Dermis blood vessel endothelial cell (primary cell): ENCODE results near the gene AKAP7. TPM values are rescaled to one million over a fixed set of nuclear protein-coding genes. Genes with fewer than 3 reads are reported as not detected.
"Not testable (repeated sequence)": the region's sequence is repeated elsewhere in the genome, so short reads cannot be mapped to it uniquely, and the experiment has no call there.

ENCODE experiments used
- DNase-seq: peaks from one replicate; pipeline ENCODE4 v3.0.0; 2010
- total RNA-seq: library from RNA; depleted of rRNA; stranded (reverse); fragments of >200 nt; gene quantifications from 2 replicates; pipeline ENCODE4 v1.2.3, GENCODE V29; 2014

The AKAP7 gene
- total RNA-seq: 2.6 and 3.1 TPM in 2 replicates

- peak; percentile 72 for DNase-seq
These were observed at the start of gene AKAP7 for GRCh38 chr6:131135244-131136020. Gene AKAP7 (plus strand): TSS chr6:131135467. CDS start chr6:131135764, 297 bp downstream.

GRCh38 chr6:131090339-131090738 lies 44.9 kb upstream of the AKAP7 start:
- DNase-seq: not testable (repeated sequence)

GRCh38 chr6:131091944-131092343 lies 43.3 kb upstream of the AKAP7 start:
- not testable (repeated sequence) for DNase-seq

- DNase-seq: no peak
These were observed 41.9 kb upstream of the AKAP7 start for GRCh38 chr6:131093334-131093733.

GRCh38 chr6:131096786-131097185 lies 38.5 kb upstream of the AKAP7 start:
- no peak for DNase-seq

- DNase-seq: peak; percentile 34
These were observed 33.2 kb upstream of the AKAP7 start for GRCh38 chr6:131101911-131102680.

- DNase-seq: no peak
These were observed 32.0 kb upstream of the AKAP7 start for GRCh38 chr6:131103296-131103695.

- no peak for DNase-seq
These were observed 31.4 kb upstream of the AKAP7 start for GRCh38 chr6:131103901-131104300.

- peak; percentile 54 for DNase-seq
These were observed 28.1 kb upstream of the AKAP7 start for GRCh38 chr6:131107151-131107550.

GRCh38 chr6:131112249-131112648 lies 23.0 kb upstream of the AKAP7 start:
- DNase-seq: no peak

- no peak for DNase-seq
These were observed 19.6 kb upstream of the AKAP7 start for GRCh38 chr6:131115651-131116050.

- DNase-seq: no peak
These were observed 18.9 kb upstream of the AKAP7 start for GRCh38 chr6:131116321-131116720.

- DNase-seq: peak; percentile 81
These were observed 18.4 kb upstream of the AKAP7 start for GRCh38 chr6:131116755-131117360.

GRCh38 chr6:131117878-131118277 lies 17.4 kb upstream of the AKAP7 start:
- no peak for DNase-seq

GRCh38 chr6:131122007-131122406 lies 13.3 kb upstream of the AKAP7 start:
- no peak for DNase-seq

- no peak for DNase-seq
These were observed 12.8 kb upstream of the AKAP7 start for GRCh38 chr6:131122516-131122915.

- DNase-seq: no peak
These were observed 10.8 kb upstream of the AKAP7 start for GRCh38 chr6:131124336-131125071.

GRCh38 chr6:131125431-131125830 lies 9.8 kb upstream of the AKAP7 start:
- no peak for DNase-seq

- no peak for DNase-seq
These were observed 5.3 kb upstream of the AKAP7 start for GRCh38 chr6:131129689-131130553.

- no peak for DNase-seq
These were observed 4.7 kb upstream of the AKAP7 start for GRCh38 chr6:131130554-131130940.

GRCh38 chr6:131132360-131132759 lies 2.9 kb upstream of the AKAP7 start:
- DNase-seq: no peak
